Panc1 (cell line): ENCODE data around the gene DNAH7. TPM values are rescaled to one million over a fixed set of nuclear protein-coding genes. Genes with fewer than 3 reads are reported as not detected.

Experiments
- ATAC-seq: fragments of 200-7000 bp; cut with Tn5 transposase; 2 replicates; pipeline ENCODE4 v1.9.1; 2020; ENCODE audit warnings: mild to moderate bottlenecking, moderate library complexity
- BruUV-seq: library from RNA; stranded (reverse); fragments of 400-500 nt; replicated peaks from 2 replicates; lab custom pipeline; 2021; lab: Mats Ljungman, UMichigan
- CTCF ChIA-PET: fragments of 300-600 bp; sonication (Branson Sonifier 250); formaldehyde crosslinking; loops from one replicate; lab custom pipeline; 2022; ENCODE audit warnings: antibody characterized with exemption; lab: Charles Lee
- POLR2A ChIA-PET: fragments of 300-600 bp; sonication (Branson Sonifier 250); formaldehyde crosslinking; loops from one replicate; lab custom pipeline; 2022; ENCODE audit warnings: antibody characterized with exemption; lab: Charles Lee
- DNase-seq: peaks from one replicate; pipeline ENCODE4 v3.0.0-alpha.2; 2010; ENCODE audit warnings: low read depth, low spot score
- H3K27ac ChIP-seq: 2 replicates; pipeline ENCODE4 v1.5.1; 2011; ENCODE audit warnings: mild to moderate bottlenecking, low read length, inconsistent platforms
- H3K27me3 ChIP-seq: fragments of 200-500 bp; sonication (Bioruptor generic); 2 replicates; pipeline ENCODE4 v1.6.0; 2014; ENCODE audit warnings: low read length, inconsistent platforms; ENCODE audit not compliant: control insufficient read depth, insufficient read depth
- H3K36me3 ChIP-seq: fragments of 200-500 bp; sonication (Bioruptor generic); 2 replicates; pipeline ENCODE4 v1.5.1; 2014; ENCODE audit warnings: inconsistent platforms, mild to moderate bottlenecking, low read length, moderate library complexity; ENCODE audit not compliant: control insufficient read depth, insufficient read depth
- H3K4me1 ChIP-seq: 2 replicates; pipeline ENCODE4 v1.5.1; 2011; ENCODE audit warnings: inconsistent platforms, mild to moderate bottlenecking, low read length, moderate library complexity; ENCODE audit not compliant: control insufficient read depth, insufficient read depth
- H3K4me3 ChIP-seq, 2 experiments: 2 replicates each; pipeline ENCODE4 v1.5.1; 2011 to 2012; ENCODE audit warnings: low read depth in 2 of 2, low read length in 2 of 2, mild to moderate bottlenecking in 2 of 2, inconsistent platforms in 1 of 2, moderate library complexity in 1 of 2
- H3K9me3 ChIP-seq: fragments of 200-500 bp; sonication (Bioruptor generic); 2 replicates; pipeline ENCODE4 v1.5.1; 2014; ENCODE audit warnings: low read depth, mild to moderate bottlenecking, inconsistent platforms, low read length, moderate library complexity; ENCODE audit not compliant: control insufficient read depth, insufficient read depth
- POLR2AphosphoS5 ChIP-seq: IDR thresholded peaks from 2 replicates; pipeline ENCODE4 v1.6.1; 2012; ENCODE audit warnings: mild to moderate bottlenecking, low read depth, low read length, moderate library complexity
- SIN3A ChIP-seq: IDR thresholded peaks from 2 replicates; pipeline ENCODE4 v1.6.1; 2012; ENCODE audit warnings: low read depth, mild to moderate bottlenecking, low read length, moderate library complexity, borderline replicate concordance; ENCODE audit not compliant: insufficient read depth
- TCF7L2 ChIP-seq: IDR thresholded peaks from 2 replicates; pipeline ENCODE4 v1.6.1; 2011; ENCODE audit warnings: mild to moderate bottlenecking, low read depth, low read length, inconsistent platforms
- in situ Hi-C: cut with HindIII; loops from 2 replicates; pipeline ENCODE4 v1.10.0; 2016; ENCODE audit warnings: low sequenced_read_pairs, low pct_unique_long_range_greater_than_20kb
- intact Hi-C: fragments of 100-400 bp; cut with micrococcal nuclease; formaldehyde crosslinking; loops from one replicate; pipeline ENCODE4 v1.10.0; 2022; ENCODE audit not compliant: unreplicated experiment
- total RNA-seq: library from RNA; stranded (reverse); gene quantifications from one replicate; pipeline ENCODE4 v1.2.1, GENCODE V29; 2021; ENCODE audit not compliant: unreplicated experiment
- TF ChIP-seq, protein P1 (sequence below): fragments of 450-650 bp; IDR thresholded peaks from 2 replicates; pipeline ENCODE4 v1.5.1; 2017; ENCODE audit warnings: mild to moderate bottlenecking
- TF ChIP-seq, protein P2 (sequence below), 2 experiments: IDR thresholded peaks; 2 replicates each; pipeline ENCODE4 v1.6.1; 2011 to 2012; ENCODE audit warnings: low read depth in 2 of 2, control low read depth in 1 of 2, low read length in 1 of 2, mild to moderate bottlenecking in 1 of 2, moderate library complexity in 1 of 2; ENCODE audit not compliant: insufficient read depth in 1 of 2

DNAH7 gene
- total RNA-seq, 1 experiment from 2014 or later: 0.98 TPM

DNA sequence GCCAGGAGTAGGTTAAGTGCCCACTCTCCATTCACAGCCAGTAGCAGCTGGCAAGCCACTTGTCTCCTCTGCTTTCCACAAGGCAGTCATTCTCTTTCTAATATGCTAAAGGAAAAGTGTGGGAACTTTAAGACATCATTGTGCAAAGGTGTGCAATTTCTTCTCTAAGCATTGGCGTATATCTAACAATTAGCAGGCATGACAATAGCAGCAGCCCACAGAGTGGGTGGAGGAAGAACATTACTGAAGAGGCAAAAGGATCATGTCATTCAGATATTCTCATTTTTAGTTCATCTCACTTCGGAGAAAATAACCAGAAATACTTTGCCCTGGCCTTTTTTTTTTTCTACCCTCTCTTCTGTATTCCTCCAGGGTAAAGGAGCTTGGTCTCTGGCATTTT is 177.6 kb downstream of the DNAH7 start:
- intact Hi-C loops (no loop called here), in situ Hi-C loops (no loop called here)
- ATAC-seq: no peak
- no peaks in the 10 kb centered on the region for H3K36me3 ChIP-seq
- TF ChIP-seq TCF7L2 (no peak), SIN3A (no peak), POLR2AphosphoS5 (no peak)
- TF ChIP-seq, protein P1, sequence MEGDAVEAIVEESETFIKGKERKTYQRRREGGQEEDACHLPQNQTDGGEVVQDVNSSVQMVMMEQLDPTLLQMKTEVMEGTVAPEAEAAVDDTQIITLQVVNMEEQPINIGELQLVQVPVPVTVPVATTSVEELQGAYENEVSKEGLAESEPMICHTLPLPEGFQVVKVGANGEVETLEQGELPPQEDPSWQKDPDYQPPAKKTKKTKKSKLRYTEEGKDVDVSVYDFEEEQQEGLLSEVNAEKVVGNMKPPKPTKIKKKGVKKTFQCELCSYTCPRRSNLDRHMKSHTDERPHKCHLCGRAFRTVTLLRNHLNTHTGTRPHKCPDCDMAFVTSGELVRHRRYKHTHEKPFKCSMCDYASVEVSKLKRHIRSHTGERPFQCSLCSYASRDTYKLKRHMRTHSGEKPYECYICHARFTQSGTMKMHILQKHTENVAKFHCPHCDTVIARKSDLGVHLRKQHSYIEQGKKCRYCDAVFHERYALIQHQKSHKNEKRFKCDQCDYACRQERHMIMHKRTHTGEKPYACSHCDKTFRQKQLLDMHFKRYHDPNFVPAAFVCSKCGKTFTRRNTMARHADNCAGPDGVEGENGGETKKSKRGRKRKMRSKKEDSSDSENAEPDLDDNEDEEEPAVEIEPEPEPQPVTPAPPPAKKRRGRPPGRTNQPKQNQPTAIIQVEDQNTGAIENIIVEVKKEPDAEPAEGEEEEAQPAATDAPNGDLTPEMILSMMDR: no peak
- TF ChIP-seq, protein P2, sequence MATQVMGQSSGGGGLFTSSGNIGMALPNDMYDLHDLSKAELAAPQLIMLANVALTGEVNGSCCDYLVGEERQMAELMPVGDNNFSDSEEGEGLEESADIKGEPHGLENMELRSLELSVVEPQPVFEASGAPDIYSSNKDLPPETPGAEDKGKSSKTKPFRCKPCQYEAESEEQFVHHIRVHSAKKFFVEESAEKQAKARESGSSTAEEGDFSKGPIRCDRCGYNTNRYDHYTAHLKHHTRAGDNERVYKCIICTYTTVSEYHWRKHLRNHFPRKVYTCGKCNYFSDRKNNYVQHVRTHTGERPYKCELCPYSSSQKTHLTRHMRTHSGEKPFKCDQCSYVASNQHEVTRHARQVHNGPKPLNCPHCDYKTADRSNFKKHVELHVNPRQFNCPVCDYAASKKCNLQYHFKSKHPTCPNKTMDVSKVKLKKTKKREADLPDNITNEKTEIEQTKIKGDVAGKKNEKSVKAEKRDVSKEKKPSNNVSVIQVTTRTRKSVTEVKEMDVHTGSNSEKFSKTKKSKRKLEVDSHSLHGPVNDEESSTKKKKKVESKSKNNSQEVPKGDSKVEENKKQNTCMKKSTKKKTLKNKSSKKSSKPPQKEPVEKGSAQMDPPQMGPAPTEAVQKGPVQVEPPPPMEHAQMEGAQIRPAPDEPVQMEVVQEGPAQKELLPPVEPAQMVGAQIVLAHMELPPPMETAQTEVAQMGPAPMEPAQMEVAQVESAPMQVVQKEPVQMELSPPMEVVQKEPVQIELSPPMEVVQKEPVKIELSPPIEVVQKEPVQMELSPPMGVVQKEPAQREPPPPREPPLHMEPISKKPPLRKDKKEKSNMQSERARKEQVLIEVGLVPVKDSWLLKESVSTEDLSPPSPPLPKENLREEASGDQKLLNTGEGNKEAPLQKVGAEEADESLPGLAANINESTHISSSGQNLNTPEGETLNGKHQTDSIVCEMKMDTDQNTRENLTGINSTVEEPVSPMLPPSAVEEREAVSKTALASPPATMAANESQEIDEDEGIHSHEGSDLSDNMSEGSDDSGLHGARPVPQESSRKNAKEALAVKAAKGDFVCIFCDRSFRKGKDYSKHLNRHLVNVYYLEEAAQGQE (IDR thresholded peaks at IDR 0.05; ENCODE audit: insufficient read depth in 1 of 2, low read depth in 2 of 2, low read length in 1 of 2): no peak
- H3K4me3 ChIP-seq: no peak overlapping the region
- H3K27ac ChIP-seq: no peak overlapping the region
- no peaks in the 10 kb centered on the region for H3K9me3 ChIP-seq
- no peaks in the 10 kb centered on the region for H3K4me1 ChIP-seq
- DNase-seq: no peak
- ChIA-PET CTCF (no interaction called here), POLR2A (no interaction called here)
- no TSS peak for BruUV-seq
- H3K27me3 ChIP-seq: no peaks in the 10 kb centered on the region

DNA sequence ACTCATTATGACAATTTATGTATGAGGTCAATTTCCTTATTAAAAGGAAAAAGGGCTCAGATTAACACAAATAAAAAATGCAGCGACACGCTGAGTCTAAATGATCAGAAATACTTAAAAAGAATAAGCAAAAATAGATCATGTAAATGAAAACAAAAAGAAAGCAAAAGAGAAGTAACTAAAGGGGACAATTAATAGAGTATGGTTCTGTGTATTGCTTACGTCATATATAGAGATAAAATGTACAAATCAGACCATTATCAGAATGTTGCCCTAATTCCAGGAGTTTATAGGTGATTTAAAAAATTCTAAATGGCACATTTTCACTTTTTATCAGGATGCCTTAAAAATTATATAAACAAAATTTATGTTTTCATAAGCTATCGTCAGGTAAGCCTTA is 189.5 kb downstream of the DNAH7 start:
- CTCF ChIA-PET: no interaction called here
- no peak for ATAC-seq
- Histone ChIP-seq H3K27ac (no peak overlapping the region), H3K36me3 (no peaks in the 10 kb centered on the region), H3K27me3 (no peaks in the 10 kb centered on the region), H3K9me3 (peaks cover 3% of the 10 kb centered on the region; the same call in 1 of the 2 replicates), H3K4me1 (no peaks in the 10 kb centered on the region), H3K4me3 (no peak overlapping the region)
- POLR2A ChIA-PET: no interaction called here
- in situ Hi-C loops (no loop called here), intact Hi-C loops (no loop called here)
- no peak for DNase-seq
- BruUV-seq: no TSS peak
- TF ChIP-seq, protein P1: no peak
- TF ChIP-seq POLR2AphosphoS5 (no peak), TCF7L2 (no peak), SIN3A (no peak)
- TF ChIP-seq, protein P2 (IDR thresholded peaks at IDR 0.05; ENCODE audit: insufficient read depth in 1 of 2, low read depth in 2 of 2, low read length in 1 of 2): no peak
